SK-N-SH (cell line): ENCODE measurements around the gene PRELID3B. TPM values are rescaled to one million over a fixed set of nuclear protein-coding genes. Genes with fewer than 3 reads are reported as not detected.

Experiments used
- CTCF ChIA-PET: fragments of 300-600, 350-600 bp; formaldehyde crosslinking; extraction: SDS; loops from one replicate; lab custom pipeline; 2021; lab: Yijun Ruan, JAX
- POLR2A ChIA-PET: fragments of 350-600 bp; sonication (Branson Sonifier 250); formaldehyde crosslinking; extraction: SDS; loops from one replicate; lab custom pipeline; 2020; ENCODE audit warnings: antibody characterized with exemption, inconsistent platforms; lab: Yijun Ruan, JAX
- DNase-seq: peaks from one replicate; pipeline ENCODE4 v3.0.0; 2012
- H2AFZ ChIP-seq: fragments of 200-600 bp; sonication (generic); 2 replicates; pipeline ENCODE4 v1.8.1; 2016; ENCODE audit warnings: antibody characterized with exemption, mild to moderate bottlenecking, low read depth
- H3F3A ChIP-seq: fragments of 200-600 bp; sonication (generic); replicated peaks from 2 replicates; pipeline ENCODE3; 2016; ENCODE audit warnings: antibody characterized with exemption, mild to moderate bottlenecking; ENCODE audit not compliant: insufficient read depth
- H3K27ac ChIP-seq, 2 experiments: fragments of 200-500 bp in 1 of 2; fragments of 200-600 bp in 1 of 2; sonication (Bioruptor generic) in 1 of 2; sonication (generic), shearing (Covaris generic) in 1 of 2; 2 replicates each; pipeline versions ENCODE4 v1.5.1 to v1.6.1; 2014 to 2016; ENCODE audit warnings: low read depth in 2 of 2, inconsistent platforms in 1 of 2, low read length in 1 of 2, mild to moderate bottlenecking in 1 of 2, mixed read lengths in 1 of 2
- H3K27me3 ChIP-seq: fragments of 200-600 bp; sonication (generic), shearing (Covaris generic); 2 replicates; pipeline ENCODE4 v1.6.1; 2016; ENCODE audit warnings: mixed run types; ENCODE audit not compliant: insufficient read depth
- H3K36me3 ChIP-seq, 2 experiments: fragments of 200-500 bp in 1 of 2; fragments of 200-600 bp in 1 of 2; sonication (Bioruptor generic) in 1 of 2; sonication (generic) in 1 of 2; replicated peaks in 1 of 2; 2 replicates each; pipeline versions ENCODE3 to v1.5.1; 2014 to 2016; ENCODE audit warnings: low read length in 1 of 2, mild to moderate bottlenecking in 1 of 2; ENCODE audit not compliant: insufficient read depth in 2 of 2, control insufficient read depth in 1 of 2
- H3K4me1 ChIP-seq, 2 experiments: fragments of 200-500 bp in 1 of 2; fragments of 200-600 bp in 1 of 2; sonication (Bioruptor generic) in 1 of 2; sonication (generic), shearing (Covaris generic) in 1 of 2; 2 replicates each; pipeline versions ENCODE4 v1.5.1 to v1.6.1; 2014 to 2016; ENCODE audit warnings: low read depth in 1 of 2, low read length in 1 of 2, mixed run types in 1 of 2; ENCODE audit not compliant: insufficient read depth in 2 of 2, control insufficient read depth in 1 of 2
- H3K4me2 ChIP-seq: fragments of 200-600 bp; sonication (generic), shearing (Covaris generic); 2 replicates; pipeline ENCODE4 v1.6.1; 2017; ENCODE audit warnings: mixed run types
- H3K4me3 ChIP-seq, 2 experiments: fragments of 200-500 bp in 1 of 2; fragments of 200-600 bp in 1 of 2; sonication (Bioruptor generic) in 1 of 2; sonication (generic), shearing (Covaris generic) in 1 of 2; 2 replicates each; pipeline versions ENCODE4 v1.5.1 to v1.8.1; 2014 to 2016; ENCODE audit warnings: low read depth in 2 of 2, inconsistent platforms in 1 of 2, low read length in 1 of 2, mild to moderate bottlenecking in 1 of 2, mixed read lengths in 1 of 2, moderate library complexity in 1 of 2
- H3K79me2 ChIP-seq: fragments of 200-600 bp; sonication (generic); 2 replicates; pipeline ENCODE4 v1.8.1; 2017; ENCODE audit warnings: mild to moderate bottlenecking; ENCODE audit not compliant: insufficient read depth
- H3K9ac ChIP-seq: fragments of 200-600 bp; sonication (generic); 2 replicates; pipeline ENCODE4 v1.6.1; 2017; ENCODE audit warnings: mixed run types
- H3K9me2 ChIP-seq: fragments of 200-600 bp; sonication (generic); 2 replicates; pipeline ENCODE4 v1.6.1; 2017; ENCODE audit warnings: mixed run types
- H3K9me3 ChIP-seq: fragments of 200-600 bp; sonication (generic); 2 replicates; pipeline ENCODE4 v1.6.1; 2017; ENCODE audit warnings: mixed run types, mild to moderate bottlenecking, moderate library complexity
- H4K20me1 ChIP-seq: fragments of 200-600 bp; sonication (generic); 2 replicates; pipeline ENCODE4 v1.6.1; 2017; ENCODE audit warnings: mild to moderate bottlenecking, mixed run types; ENCODE audit not compliant: insufficient read depth
- EZH2phosphoT487 ChIP-seq: fragments of 200-600 bp; sonication (generic); IDR thresholded peaks from 2 replicates; pipeline ENCODE4 v1.6.1; 2017; ENCODE audit warnings: low read depth, mixed run types, mild to moderate bottlenecking, antibody characterized with exemption, moderate library complexity, borderline replicate concordance
- FOXJ3 ChIP-seq: sonication (generic); formaldehyde crosslinking; IDR thresholded peaks from 2 replicates; pipeline ENCODE4 v1.5.1; 2020; ENCODE audit warnings: mild to moderate bottlenecking, missing genetic modification reagents
- GATA2 ChIP-seq: sonication (generic); formaldehyde crosslinking; IDR thresholded peaks from 2 replicates; pipeline ENCODE4 v1.5.0; 2020; ENCODE audit warnings: mild to moderate bottlenecking, missing genetic modification reagents
- IRF3 ChIP-seq: fragments of 150-350 bp; IDR thresholded peaks from 2 replicates; pipeline ENCODE4 v1.6.1; 2016; ENCODE audit warnings: mild to moderate bottlenecking, low read depth, low read length
- JUND ChIP-seq: IDR thresholded peaks from 2 replicates; pipeline ENCODE4 v1.4.0; 2012
- MAX ChIP-seq: IDR thresholded peaks from 2 replicates; pipeline ENCODE4 v1.4.0; 2012; ENCODE audit warnings: low read depth
- MEF2A ChIP-seq: IDR thresholded peaks from 2 replicates; pipeline ENCODE4 v1.4.0; 2012; ENCODE audit warnings: low read depth, borderline replicate concordance
- NRF1 ChIP-seq: IDR thresholded peaks from 2 replicates; pipeline ENCODE4 v1.6.1; 2012; ENCODE audit warnings: low read depth, mild to moderate bottlenecking, low read length
- POLR2AphosphoS5 ChIP-seq: IDR thresholded peaks from 2 replicates; pipeline ENCODE4 v1.6.1; 2012; ENCODE audit warnings: low read depth, low read length
- RAD21 ChIP-seq: IDR thresholded peaks from 2 replicates; pipeline ENCODE4 v1.6.1; 2012; ENCODE audit warnings: mild to moderate bottlenecking, low read length
- SIN3A ChIP-seq: IDR thresholded peaks from 2 replicates; pipeline ENCODE4 v1.6.1; 2012; ENCODE audit warnings: low read depth, mild to moderate bottlenecking, low read length, moderate library complexity, borderline replicate concordance
- SMC3 ChIP-seq: IDR thresholded peaks from 2 replicates; pipeline ENCODE4 v1.6.1; 2012; ENCODE audit warnings: low read depth, low read length, improper control_type of control experiment
- TCF12 ChIP-seq: IDR thresholded peaks from 2 replicates; pipeline ENCODE4 v1.4.0; 2012
- TEAD4 ChIP-seq: IDR thresholded peaks from 2 replicates; pipeline ENCODE4 v1.4.0; 2012; ENCODE audit warnings: mild to moderate bottlenecking, borderline replicate concordance; ENCODE audit not compliant: insufficient read depth
- YY1 ChIP-seq: IDR thresholded peaks from 2 replicates; pipeline ENCODE4 v1.4.0; 2012; ENCODE audit warnings: low read depth, mild to moderate bottlenecking
- WGBS: methylation state at CpG from one replicate; pipeline ENCODE4 v1.1.6; 2017; ENCODE audit warnings: low lambda C conversion rate; 5-methylcytosine and 5-hydroxymethylcytosine counted together
- polyA plus RNA-seq, 3 experiments: library from polyadenylated mRNA; depleted of rRNA; stranded (reverse); fragments of >200 nt; gene quantifications; 2 replicates each; pipeline ENCODE4 v1.2.3, GENCODE V29; 2012
- TF ChIP-seq, protein P1 (sequence below): IDR thresholded peaks from 2 replicates; pipeline ENCODE4 v1.6.1; 2012; ENCODE audit warnings: mild to moderate bottlenecking, low read depth, low read length, moderate library complexity

PRELID3B gene
- polyA plus RNA-seq, 1 of the 3 experiments (the other 2 are of a cell fraction): 20.9 TPM

DNA sequence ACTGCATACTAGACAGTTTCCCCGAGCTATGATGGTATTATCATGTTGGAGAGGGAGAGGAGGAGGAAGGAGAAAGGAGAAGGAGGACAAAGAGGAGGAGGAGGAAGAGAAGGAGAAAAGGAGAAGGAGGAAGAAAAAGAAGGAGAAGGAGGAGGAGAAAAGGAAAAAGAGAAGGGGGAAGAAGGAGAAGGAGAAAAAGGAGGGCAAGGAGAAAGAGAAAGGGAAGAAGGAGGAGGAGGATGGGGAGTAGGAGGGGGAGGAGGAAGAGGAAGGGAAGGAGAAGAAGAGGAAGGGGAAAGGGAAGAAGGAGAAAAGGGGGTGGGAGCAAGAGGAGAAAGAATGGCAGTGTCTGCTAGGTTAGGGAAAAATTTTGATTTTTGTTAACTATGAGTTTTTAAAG lies 35.1 kb upstream of the PRELID3B start:
- DNase-seq: no peak
- no peaks in the 10 kb centered on the region for H3F3A ChIP-seq
- WGBS: 14% methylated on average over 1 of the region's 1 CpG
- no peaks in the 10 kb centered on the region; the same call in 1 of the 2 replicates for H3K27me3 ChIP-seq
- no peaks in the 10 kb centered on the region for H3K9me2 ChIP-seq
- H3K27ac ChIP-seq: no peak overlapping the region
- H4K20me1 ChIP-seq: no peaks in the 10 kb centered on the region
- H3K4me2 ChIP-seq: no peak overlapping the region
- no peak for TF ChIP-seq RAD21
- no peak for TF ChIP-seq NRF1
- TF ChIP-seq MAX: no peak
- TF ChIP-seq SMC3: no peak
- no peak for TF ChIP-seq TEAD4
- no peak for TF ChIP-seq MEF2A
- TF ChIP-seq TCF12: no peak
- no peak for TF ChIP-seq YY1
- TF ChIP-seq POLR2AphosphoS5: no peak
- no peak for TF ChIP-seq EZH2phosphoT487
- TF ChIP-seq SIN3A: no peak
- TF ChIP-seq JUND: no peak
- TF ChIP-seq, protein P1, sequence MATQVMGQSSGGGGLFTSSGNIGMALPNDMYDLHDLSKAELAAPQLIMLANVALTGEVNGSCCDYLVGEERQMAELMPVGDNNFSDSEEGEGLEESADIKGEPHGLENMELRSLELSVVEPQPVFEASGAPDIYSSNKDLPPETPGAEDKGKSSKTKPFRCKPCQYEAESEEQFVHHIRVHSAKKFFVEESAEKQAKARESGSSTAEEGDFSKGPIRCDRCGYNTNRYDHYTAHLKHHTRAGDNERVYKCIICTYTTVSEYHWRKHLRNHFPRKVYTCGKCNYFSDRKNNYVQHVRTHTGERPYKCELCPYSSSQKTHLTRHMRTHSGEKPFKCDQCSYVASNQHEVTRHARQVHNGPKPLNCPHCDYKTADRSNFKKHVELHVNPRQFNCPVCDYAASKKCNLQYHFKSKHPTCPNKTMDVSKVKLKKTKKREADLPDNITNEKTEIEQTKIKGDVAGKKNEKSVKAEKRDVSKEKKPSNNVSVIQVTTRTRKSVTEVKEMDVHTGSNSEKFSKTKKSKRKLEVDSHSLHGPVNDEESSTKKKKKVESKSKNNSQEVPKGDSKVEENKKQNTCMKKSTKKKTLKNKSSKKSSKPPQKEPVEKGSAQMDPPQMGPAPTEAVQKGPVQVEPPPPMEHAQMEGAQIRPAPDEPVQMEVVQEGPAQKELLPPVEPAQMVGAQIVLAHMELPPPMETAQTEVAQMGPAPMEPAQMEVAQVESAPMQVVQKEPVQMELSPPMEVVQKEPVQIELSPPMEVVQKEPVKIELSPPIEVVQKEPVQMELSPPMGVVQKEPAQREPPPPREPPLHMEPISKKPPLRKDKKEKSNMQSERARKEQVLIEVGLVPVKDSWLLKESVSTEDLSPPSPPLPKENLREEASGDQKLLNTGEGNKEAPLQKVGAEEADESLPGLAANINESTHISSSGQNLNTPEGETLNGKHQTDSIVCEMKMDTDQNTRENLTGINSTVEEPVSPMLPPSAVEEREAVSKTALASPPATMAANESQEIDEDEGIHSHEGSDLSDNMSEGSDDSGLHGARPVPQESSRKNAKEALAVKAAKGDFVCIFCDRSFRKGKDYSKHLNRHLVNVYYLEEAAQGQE: no peak
- no peak for TF ChIP-seq FOXJ3 (CRISPR knock-in tag)
- TF ChIP-seq IRF3: no peak
- no peak for TF ChIP-seq GATA2
- no peak overlapping the region for H2AFZ ChIP-seq
- H3K9me3 ChIP-seq: no peaks in the 10 kb centered on the region
- H3K36me3 ChIP-seq: no peaks in the 10 kb centered on the region
- H3K79me2 ChIP-seq: no peaks in the 10 kb centered on the region
- no peak overlapping the region for H3K9ac ChIP-seq
- H3K4me1 ChIP-seq: no peaks in the 10 kb centered on the region; a peak in 2 of 4 replicates
- CTCF ChIA-PET: interaction anchor here (0.9 kb wide), 2 partner anchors 10 to 326 kb away, joined by 3 to 4 read pairs; no protein-coding TSS in a partner anchor
- POLR2A ChIA-PET: no interaction called here
- H3K4me3 ChIP-seq: no peak overlapping the region
